Suprapubic skin (tissue), 3 donors: Measurements from ENCODE around the gene PCDHGB7.

ENCODE experiments used
- CTCF ChIP-seq, 2 donors: fragments of 200-600 bp in 1 of 2; fragments of 450-650 bp in 1 of 2; sonication (generic) in 1 of 2; IDR thresholded peaks; one replicate each; pipeline ENCODE4 v1.5.1; 2016 to 2019; ENCODE audit warnings: antibody characterized with exemption in 2 of 2, mild to moderate bottlenecking in 1 of 2, moderate library complexity in 1 of 2
- EP300 ChIP-seq: sonication (generic); formaldehyde crosslinking; IDR thresholded peaks from one replicate; pipeline ENCODE4 v1.6.1; 2017; ENCODE audit warnings: antibody characterized with exemption
- POLR2A ChIP-seq, 2 donors: fragments of 450-650 bp; IDR thresholded peaks; one replicate each; pipeline ENCODE4 v1.6.1; 2017; ENCODE audit warnings: antibody characterized with exemption in 2 of 2, mild to moderate bottlenecking in 2 of 2, moderate library complexity in 2 of 2

- no peak for TF ChIP-seq CTCF (IDR thresholded peaks at IDR 0.05)
- no peak for TF ChIP-seq POLR2A (IDR thresholded peaks at IDR 0.05)
- no peak for TF ChIP-seq EP300
Measured at GRCh38 chr5:141440341-141440740, 22.9 kb downstream of the PCDHGB7 start.
